Lung (tissue), 12 donors: ENCODE results near the gene CRNKL1. TPM values are rescaled to one million over a fixed set of nuclear protein-coding genes. Genes with fewer than 3 reads are reported as not detected.

Source experiments
- ATAC-seq: fragments of 200-7000 bp; cut with Tn5 transposase; one replicate; pipeline ENCODE4 v1.9.1; 2020; ENCODE audit warnings: moderate number of reproducible peaks; ENCODE audit not compliant: insufficient read depth, low FRiP score
- DNase-seq, 3 donors: peaks; one replicate each; pipeline ENCODE4 v3.0.0-alpha.2; 2013 to 2017
- H3K27ac ChIP-seq, 2 donors: one replicate each; pipeline ENCODE4 v1.5.1; 2013; ENCODE audit warnings: mild to moderate bottlenecking in 2 of 2, moderate library complexity in 2 of 2, control low read depth in 1 of 2, inconsistent platforms in 1 of 2, low read depth in 1 of 2, low read length in 1 of 2
- H3K27me3 ChIP-seq, 3 donors: one replicate each; pipeline ENCODE4 v1.5.1; 2013; ENCODE audit warnings: low read length in 2 of 3; ENCODE audit not compliant: control insufficient read depth in 3 of 3, insufficient read depth in 3 of 3
- H3K36me3 ChIP-seq, 4 donors: one replicate each; pipeline ENCODE4 v1.5.1; 2013; ENCODE audit warnings: low read length in 4 of 4, mild to moderate bottlenecking in 1 of 4, moderate library complexity in 1 of 4; ENCODE audit not compliant: control insufficient read depth in 4 of 4, insufficient read depth in 4 of 4
- H3K4me1 ChIP-seq, 5 donors: one replicate each; pipeline ENCODE4 v1.5.1; 2013; ENCODE audit warnings: low read length in 5 of 5, mild to moderate bottlenecking in 2 of 5, moderate library complexity in 1 of 5; ENCODE audit not compliant: control insufficient read depth in 5 of 5, insufficient read depth in 5 of 5
- H3K4me3 ChIP-seq: one replicate; pipeline ENCODE4 v1.5.1; 2013; ENCODE audit warnings: mild to moderate bottlenecking, control low read depth, moderate library complexity
- H3K9ac ChIP-seq, 2 donors: one replicate each; pipeline ENCODE4 v1.5.1; 2013; ENCODE audit warnings: low read length in 2 of 2, control low read depth in 1 of 2; ENCODE audit not compliant: insufficient read depth in 1 of 2
- H3K9me3 ChIP-seq, 4 donors: one replicate each; pipeline ENCODE4 v1.5.1; 2013; ENCODE audit warnings: low read length in 3 of 4, mild to moderate bottlenecking in 1 of 4, moderate library complexity in 1 of 4; ENCODE audit not compliant: control insufficient read depth in 4 of 4, insufficient read depth in 3 of 4
- CTCF ChIP-seq: IDR thresholded peaks from 2 replicates; pipeline ENCODE4 v1.5.1; 2012; ENCODE audit warnings: mild to moderate bottlenecking; ENCODE audit errors: control extremely low read depth, extremely low read depth
- WGBS, 2 donors: extraction: QIAGEN DNeasy Blood & Tissue Kit; methylation state at CpG; one replicate each; pipeline ENCODE4 v1.1.7; 2013; 5-methylcytosine and 5-hydroxymethylcytosine counted together
- polyA plus RNA-seq, 2 donors: library from polyadenylated mRNA; stranded (reverse); fragments of 200-250 nt; gene quantifications; one replicate each; pipeline ENCODE4 v1.2.1, GENCODE V29; 2013
- total RNA-seq, 2 donors: library from RNA; depleted of rRNA in 1 of 2; stranded (reverse); fragments of >200 nt in 1 of 2; gene quantifications; one replicate each; pipeline ENCODE4 v1.2.1, GENCODE V29; 2014 to 2021
- donor health status: control.
- donor health status: control.
- donor health status: Bipolar disorder and iron deficiency.
- donor health status: healthy.
- donor health status: DM: yes; HTN: yes; CAD: no.

The CRNKL1 gene
- total and polyA plus RNA-seq, 4 donors = 11.0 to 39.5 (median 20.4) TPM

- H3K27me3 ChIP-seq = peaks cover 0 to 5% (median 5%) of the 10 kb centered on the region in 3 donors
- no peak overlapping the region for H3K9ac ChIP-seq
- ATAC-seq (no peak), DNase-seq (no peak)
- no peak overlapping the region for H3K4me3 ChIP-seq
- peaks cover 0 to 20% (median 0%) of the 10 kb centered on the region in 5 donors for H3K4me1 ChIP-seq
- no peak overlapping the region for H3K27ac ChIP-seq
- WGBS, 2 donors = 91 to 92% methylated on average over 4 of the region's 4 CpGs
- no peaks in the 10 kb centered on the region for H3K36me3 ChIP-seq
- H3K9me3 ChIP-seq = no peaks in the 10 kb centered on the region
- no peak for TF ChIP-seq CTCF
Measured at GRCh38 chr20:20078041-20078440, 25.8 kb upstream of the CRNKL1 start.

GRCh38 chr20:20076297-20077065 lies 24.2 kb upstream of the CRNKL1 start:
- Histone ChIP-seq H3K9ac (no peak overlapping the region), H3K27me3 (peaks cover 0 to 10% (median 3%) of the 10 kb centered on the region in 3 donors), H3K36me3 (no peaks in the 10 kb centered on the region), H3K27ac (no peak overlapping the region), H3K4me1 (peaks cover 0 to 21% (median 0%) of the 10 kb centered on the region in 5 donors), H3K9me3 (no peaks in the 10 kb centered on the region), H3K4me3 (no peak overlapping the region)
- no peak for ATAC-seq
- DNase-seq = peak in 1 of 3 donors; percentile 25
- TF ChIP-seq CTCF = no peak
- 82 to 83% methylated on average over 9 of the region's 9 CpGs for WGBS, 2 donors

DNA sequence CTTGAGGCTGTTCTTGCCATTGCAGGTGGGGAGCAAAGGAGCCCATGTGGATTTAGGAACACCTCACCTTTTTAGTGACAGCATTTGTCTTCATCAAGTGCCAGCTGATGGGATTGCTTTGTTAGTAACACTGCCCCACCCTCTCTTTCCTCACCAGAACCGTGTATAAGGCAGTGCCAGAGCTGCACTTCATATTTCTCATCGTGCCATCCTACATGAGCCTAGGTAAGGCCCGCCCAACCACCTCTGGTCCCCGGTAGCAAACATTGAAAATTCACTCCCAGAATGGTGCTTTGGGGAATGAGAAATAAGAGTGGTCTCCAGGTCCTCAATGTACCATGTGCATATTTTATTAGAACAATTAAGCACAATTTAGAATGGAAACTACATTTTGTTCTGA lies 22.8 kb upstream of the CRNKL1 start:
- WGBS, 2 donors = 81 to 84% methylated on average over 4 of the region's 4 CpGs
- Histone ChIP-seq H3K4me1 (peaks cover 0 to 21% (median 0%) of the 10 kb centered on the region in 5 donors), H3K9me3 (no peaks in the 10 kb centered on the region), H3K27me3 (peaks cover 0 to 18% (median 2%) of the 10 kb centered on the region in 3 donors), H3K27ac (no peak overlapping the region), H3K36me3 (no peaks in the 10 kb centered on the region), H3K9ac (no peak overlapping the region), H3K4me3 (no peak overlapping the region)
- no peak for TF ChIP-seq CTCF
- no peak for ATAC-seq
- DNase-seq = no peak
